Heart left ventricle (tissue), 13 donors: ENCODE data around the gene PTRH1.

Experiments
- CTCF ChIP-seq, 12 donors: fragments of 200-600 bp; sonication (generic) in 4 of 12; IDR thresholded peaks; one replicate each; pipeline versions ENCODE4 v1.5.0 to v1.8.0; 2018 to 2022; ENCODE audit warnings: antibody characterized with exemption in 12 of 12, mild to moderate bottlenecking in 5 of 12
- POLR2A ChIP-seq, 2 donors: fragments of 450-650 bp; IDR thresholded peaks; one replicate each; pipeline ENCODE4 v1.6.1; 2017; ENCODE audit warnings: antibody characterized with exemption in 2 of 2, mild to moderate bottlenecking in 2 of 2, moderate library complexity in 2 of 2
- donor health status: ischemic (EF 13 %, LVEDD 7.1; RV severe dilation, severe dysfunction).
- donor health status: DM: no; HTN: yes; CAD: no.
- donor health status: DM: no; HTN: no; CAD: no.
- donor health status: ischemic (EF 25% LVEDD 6.9; RV normal size, moderate dysfunction).
- donor health status: ischemic (EF 25% LVEDD 5.7; RV mildly dilated, moderate dysfunction).
- donor health status: ischemic (EF 35%, LVEDD 5.7; RV mildly dilated, moderate dysfunction).
- donor health status: nonischemic (EF 11% LVEDD 7.7; RV severe dilation, severe dysfunction).
- donor health status: DM: yes; HTN: yes; CAD: no.
- donor health status: PGD.
- donor health status: ischemic (EF 29% LVEDD 5.4; RV normal size, mild dysfunction).
- donor health status: nonischemic (EF 23%, LVEDD 6.1; RV moderate dilation, normal function).

DNA sequence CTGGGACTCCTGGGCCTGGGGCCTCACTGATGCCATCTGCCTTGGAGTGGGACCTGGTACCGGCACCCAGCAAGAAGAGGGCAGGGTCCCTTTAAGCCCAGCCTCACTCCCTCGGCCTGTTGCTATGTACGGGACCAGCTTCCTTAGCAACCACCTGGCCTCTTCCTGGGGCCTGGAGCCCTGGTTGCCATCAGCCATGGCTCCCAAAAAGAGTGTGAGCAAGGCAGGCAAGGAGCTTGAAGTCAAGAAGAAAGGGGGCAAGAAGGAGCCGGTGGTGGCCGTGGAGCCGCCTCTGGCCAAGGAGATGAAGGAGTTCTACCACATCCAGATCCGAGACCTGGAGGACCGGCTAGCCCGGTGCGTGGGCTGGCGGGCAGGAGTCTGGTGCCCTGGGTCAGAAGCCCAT, 8.6 kb downstream of the PTRH1 start, which contains the start of gene CFAP157:
- TF ChIP-seq CTCF (IDR thresholded peaks at IDR 0.05): no peak
- TF ChIP-seq POLR2A (IDR thresholded peaks at IDR 0.05): no peak
